Calu3 (cell line): ENCODE measurements around the gene RNF212. TPM values are rescaled to one million over a fixed set of nuclear protein-coding genes. Genes with fewer than 3 reads are reported as not detected.

Experiments
- BruUV-seq: library from RNA; stranded (reverse); fragments of 400-500 nt; replicated peaks from 2 replicates; lab custom pipeline; 2021; lab: Mats Ljungman, UMichigan
- CTCF ChIA-PET: fragments of 300-600 bp; sonication (Branson Sonifier 250); formaldehyde crosslinking; loops from one replicate; lab custom pipeline; 2022; ENCODE audit warnings: antibody characterized with exemption; lab: Charles Lee
- DNase-seq: peaks from one replicate; pipeline ENCODE4 v3.0.0; 2022
- H3K27ac Mint-ChIP-seq: one replicate; pipeline ENCODE4 v1.8.0; 2022; ENCODE audit warnings: mixed read lengths; ENCODE audit not compliant: unreplicated experiment
- H3K27me3 Mint-ChIP-seq: one replicate; pipeline ENCODE4 v1.8.0; 2022; ENCODE audit warnings: mixed read lengths; ENCODE audit not compliant: unreplicated experiment
- H3K36me3 Mint-ChIP-seq: one replicate; pipeline ENCODE4 v1.8.0; 2022; ENCODE audit warnings: mild to moderate bottlenecking, moderate library complexity, mixed read lengths; ENCODE audit not compliant: insufficient read depth, unreplicated experiment
- H3K4me1 Mint-ChIP-seq: one replicate; pipeline ENCODE4 v1.8.0; 2022; ENCODE audit warnings: mild to moderate bottlenecking, low read depth, mixed read lengths; ENCODE audit not compliant: unreplicated experiment
- H3K4me3 Mint-ChIP-seq: one replicate; pipeline ENCODE4 v1.8.0; 2022; ENCODE audit warnings: mild to moderate bottlenecking, low read depth, moderate library complexity, mixed read lengths; ENCODE audit not compliant: unreplicated experiment
- H3K9me3 Mint-ChIP-seq: one replicate; pipeline ENCODE4 v1.8.0; 2022; ENCODE audit warnings: low read depth, mixed read lengths; ENCODE audit not compliant: unreplicated experiment
- intact Hi-C: fragments of 100-400 bp; cut with micrococcal nuclease; formaldehyde crosslinking; loops from one replicate; pipeline ENCODE4 v1.10.0; 2022; ENCODE audit not compliant: unreplicated experiment
- total RNA-seq: library from RNA; stranded (reverse); gene quantifications from 2 replicates; pipeline ENCODE4 v1.2.3, GENCODE V29; 2022
- TF ChIP-seq, protein P1 (sequence below): fragments of 200-600 bp; IDR thresholded peaks from one replicate; pipeline ENCODE4 v1.8.0; 2022; ENCODE audit warnings: antibody characterized with exemption; ENCODE audit not compliant: unreplicated experiment

Gene RNF212
- total RNA-seq, 1 experiment from 2014 or later: not detected

DNA sequence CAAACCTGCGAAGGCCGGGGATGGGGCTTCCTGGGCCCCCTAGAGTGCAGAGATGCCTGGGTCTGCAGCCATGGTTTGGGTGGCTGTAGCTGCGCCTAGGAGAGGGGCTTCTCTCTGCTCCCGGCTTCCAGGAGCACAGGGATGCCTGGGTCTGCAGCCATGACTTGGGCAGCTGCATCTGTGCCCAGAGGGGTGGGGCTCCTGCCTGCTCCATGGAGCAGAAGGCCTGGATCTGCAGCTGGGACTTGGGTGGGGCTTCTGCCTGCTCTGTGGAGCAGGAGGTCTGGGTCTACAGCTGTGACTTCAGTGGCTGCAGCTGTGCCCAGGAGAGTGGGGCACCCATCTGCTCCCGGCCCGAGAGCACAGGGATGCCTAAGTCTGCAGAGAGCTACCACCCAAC is 38.2 kb upstream of the RNF212 start:
- no TSS peak for BruUV-seq
- Mint-ChIP-seq H3K4me1 (peaks cover 14% of the 10 kb centered on the region), H3K9me3 (peaks cover 5% of the 10 kb centered on the region), H3K27ac (no peak overlapping the region), H3K27me3 (peaks cover 57% of the 10 kb centered on the region), H3K4me3 (no peak overlapping the region), H3K36me3 (no peaks in the 10 kb centered on the region)
- intact Hi-C loops: no loop called here
- CTCF ChIA-PET: no interaction called here
- no peak for DNase-seq
- TF ChIP-seq, protein P1, sequence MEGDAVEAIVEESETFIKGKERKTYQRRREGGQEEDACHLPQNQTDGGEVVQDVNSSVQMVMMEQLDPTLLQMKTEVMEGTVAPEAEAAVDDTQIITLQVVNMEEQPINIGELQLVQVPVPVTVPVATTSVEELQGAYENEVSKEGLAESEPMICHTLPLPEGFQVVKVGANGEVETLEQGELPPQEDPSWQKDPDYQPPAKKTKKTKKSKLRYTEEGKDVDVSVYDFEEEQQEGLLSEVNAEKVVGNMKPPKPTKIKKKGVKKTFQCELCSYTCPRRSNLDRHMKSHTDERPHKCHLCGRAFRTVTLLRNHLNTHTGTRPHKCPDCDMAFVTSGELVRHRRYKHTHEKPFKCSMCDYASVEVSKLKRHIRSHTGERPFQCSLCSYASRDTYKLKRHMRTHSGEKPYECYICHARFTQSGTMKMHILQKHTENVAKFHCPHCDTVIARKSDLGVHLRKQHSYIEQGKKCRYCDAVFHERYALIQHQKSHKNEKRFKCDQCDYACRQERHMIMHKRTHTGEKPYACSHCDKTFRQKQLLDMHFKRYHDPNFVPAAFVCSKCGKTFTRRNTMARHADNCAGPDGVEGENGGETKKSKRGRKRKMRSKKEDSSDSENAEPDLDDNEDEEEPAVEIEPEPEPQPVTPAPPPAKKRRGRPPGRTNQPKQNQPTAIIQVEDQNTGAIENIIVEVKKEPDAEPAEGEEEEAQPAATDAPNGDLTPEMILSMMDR: no peak

DNA sequence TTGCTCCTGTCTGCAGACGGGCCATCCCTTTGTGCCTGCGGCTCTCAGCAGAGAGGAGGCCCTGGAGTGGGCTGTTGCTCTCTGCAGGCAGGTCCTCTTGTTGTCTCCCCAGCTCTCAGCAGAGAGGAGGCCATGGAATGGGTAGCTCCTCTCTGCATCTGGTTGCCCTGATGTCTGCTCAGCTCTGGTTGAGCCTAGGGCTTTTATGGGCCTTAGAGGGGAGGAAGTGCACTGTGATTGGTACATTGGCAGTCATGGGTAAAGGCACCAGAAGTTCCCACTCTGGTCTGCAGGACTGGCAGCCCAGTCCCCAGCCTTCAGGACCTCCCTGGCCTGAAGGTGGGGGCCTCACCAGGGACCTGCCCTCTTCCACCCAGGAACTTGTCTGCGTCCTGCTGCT is 37.5 kb upstream of the RNF212 start:
- H3K27me3 Mint-ChIP-seq: peaks cover 57% of the 10 kb centered on the region

DNA sequence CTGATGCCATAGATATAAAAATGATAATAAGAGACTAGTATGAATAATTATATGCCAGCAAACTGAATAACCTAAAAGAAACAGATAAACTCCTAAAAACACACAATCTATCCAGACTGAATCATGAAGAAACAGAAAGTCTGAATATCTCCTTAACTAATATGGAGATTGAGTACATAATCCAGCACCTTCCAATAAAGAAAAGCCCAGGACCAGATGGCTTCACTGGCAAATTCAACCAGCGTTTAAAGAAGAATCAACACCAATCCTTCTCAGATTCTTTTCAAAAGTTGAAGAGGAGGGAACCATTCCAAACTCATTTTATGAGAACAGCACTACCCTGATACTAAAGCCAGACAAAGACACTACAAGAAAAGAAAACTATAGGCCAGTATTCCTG is 26.5 kb upstream of the RNF212 start:
- no peaks in the 10 kb centered on the region for H3K4me1 Mint-ChIP-seq
- TF ChIP-seq, protein P1: no peak
- no TSS peak for BruUV-seq

More for the DNA sequence above, 37.5 kb upstream of the RNF212 start:
- intact Hi-C loops: no loop called here
- no peak overlapping the region for H3K4me3 Mint-ChIP-seq
- H3K9me3 Mint-ChIP-seq: peaks cover 6% of the 10 kb centered on the region
- no TSS peak for BruUV-seq
- peaks cover 14% of the 10 kb centered on the region for H3K4me1 Mint-ChIP-seq
- TF ChIP-seq, protein P1: no peak
- DNase-seq: no peak
- H3K36me3 Mint-ChIP-seq: no peaks in the 10 kb centered on the region
- CTCF ChIA-PET: no interaction called here
- H3K27ac Mint-ChIP-seq: no peak overlapping the region

DNA sequence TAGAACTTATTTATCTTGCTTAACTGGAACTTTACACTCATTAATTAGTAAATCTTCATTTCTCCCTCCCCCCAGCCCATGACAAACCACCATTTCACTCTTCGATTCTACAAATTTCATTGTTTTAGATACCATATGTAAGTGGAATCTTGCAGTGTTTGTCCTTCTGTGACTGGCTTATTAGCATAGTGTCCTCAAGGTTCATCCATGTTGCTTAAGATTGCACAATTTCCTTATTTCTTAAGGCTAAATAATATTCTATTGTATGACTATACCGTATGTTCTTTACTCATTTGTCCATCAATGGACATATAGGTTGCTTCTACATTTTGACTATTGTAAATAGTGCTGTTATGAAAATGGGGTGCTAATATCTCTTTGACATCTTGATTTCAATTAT is 24.5 kb upstream of the RNF212 start:
- TF ChIP-seq, protein P1: no peak
- H3K9me3 Mint-ChIP-seq: no peaks in the 10 kb centered on the region
- CTCF ChIA-PET: no interaction called here
- DNase-seq: no peak
- no peak overlapping the region for H3K27ac Mint-ChIP-seq
- BruUV-seq: no TSS peak
- intact Hi-C loops: no loop called here
- no peak overlapping the region for H3K4me3 Mint-ChIP-seq
- no peaks in the 10 kb centered on the region for H3K36me3 Mint-ChIP-seq
- H3K27me3 Mint-ChIP-seq: peaks cover 53% of the 10 kb centered on the region
- no peaks in the 10 kb centered on the region for H3K4me1 Mint-ChIP-seq

More for the DNA sequence above, 26.5 kb upstream of the RNF212 start:
- Mint-ChIP-seq H3K9me3 (peaks cover 6% of the 10 kb centered on the region), H3K27ac (no peak overlapping the region), H3K36me3 (no peaks in the 10 kb centered on the region), H3K4me3 (no peak overlapping the region), H3K27me3 (peaks cover 56% of the 10 kb centered on the region)
- no peak for DNase-seq
- intact Hi-C loops: no loop called here
- CTCF ChIA-PET: no interaction called here
